Measurements from ENCODE around the gene MAML3. TPM values are rescaled to one million over a fixed set of nuclear protein-coding genes. Genes with fewer than 3 reads are reported as not detected.

Gene MAML3
- 10 to 100 TPM in 1 of 2 donors, 1 to 10 TPM in 1; 9.3 to 10.1 TPM for total RNA-seq

DNA sequence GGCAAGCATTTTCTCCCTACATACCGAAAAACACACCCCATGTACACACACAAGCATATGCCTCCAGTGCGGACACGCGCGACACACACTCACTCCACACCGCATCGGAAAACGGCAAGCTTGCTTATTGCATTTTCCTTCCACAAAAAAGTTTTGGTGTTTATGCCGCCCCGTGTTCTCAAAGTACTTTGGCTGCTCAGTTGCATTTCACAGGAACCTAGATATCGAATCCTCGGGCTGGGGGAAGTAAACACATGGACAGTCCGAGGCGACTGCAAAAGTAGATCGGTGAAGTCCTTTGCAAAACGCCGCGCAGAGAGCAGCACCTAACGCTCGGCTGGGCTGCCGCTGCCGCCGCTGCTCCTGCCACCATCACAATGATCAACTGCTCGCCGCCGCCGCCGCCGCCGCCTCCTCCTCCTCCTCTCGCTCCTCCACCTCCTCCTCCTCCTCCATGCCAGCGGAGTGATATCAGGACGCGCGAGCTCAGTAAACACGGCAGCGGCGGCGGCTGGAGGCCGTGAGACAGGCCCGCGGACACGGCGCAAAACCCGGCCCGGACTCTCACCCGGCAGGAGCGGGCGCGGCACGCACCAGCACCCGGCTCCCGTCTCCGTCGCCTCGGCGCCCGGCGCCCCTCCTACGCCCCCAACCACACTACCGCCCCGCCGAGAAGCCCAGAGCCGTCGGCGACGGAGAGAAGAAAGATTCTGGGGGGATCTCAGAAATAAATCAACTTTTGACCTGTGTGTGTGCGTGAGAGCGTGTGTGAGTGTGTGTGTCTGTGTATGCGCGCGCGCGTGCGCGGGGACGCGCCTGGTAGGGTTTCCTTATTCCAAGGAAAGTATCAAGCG, at the start of gene MAML3:
TSS of gene MAML3 (minus strand) at position 467 of the 854 bp plus-strand sequence. CDS start 857 bp downstream, outside the sequence.
- H3K4me1 ChIP-seq: no peaks in the 10 kb centered on the region
- intact Hi-C loops (cut with DNase I): loop anchor here (5.0 kb wide), 4 partner anchors 83 to 417 kb away; no protein-coding TSS in a partner anchor
- no peaks in the 10 kb centered on the region for H3K9me3 ChIP-seq
- peak; percentile 95 for DNase-seq
- no peaks in the 10 kb centered on the region for H3K27me3 ChIP-seq
- TF ChIP-seq CTCF (IDR thresholded peaks at IDR 0.05): no peak
- peak within 1 kb of the TSS; percentile 99 for H3K27ac ChIP-seq
- peak within 1 kb of the TSS; percentile 79 for H3K4me3 ChIP-seq
- H3K9ac ChIP-seq (ENCODE audit: low read depth in 2 of 2, low read length in 2 of 2): peak within 1 kb of the TSS; percentile 94 to 97
- H3K36me3 ChIP-seq: no peaks in the 10 kb centered on the region

- no peak overlapping the region for H3K9ac ChIP-seq (ENCODE audit: low read depth in 2 of 2, low read length in 2 of 2)
- intact Hi-C loops (cut with DNase I): no loop called here
- H3K27ac ChIP-seq: no peak overlapping the region
- H3K9me3 ChIP-seq: no peaks in the 10 kb centered on the region
- H3K36me3 ChIP-seq: no peaks in the 10 kb centered on the region
- H3K4me1 ChIP-seq: no peaks in the 10 kb centered on the region
- H3K27me3 ChIP-seq: no peaks in the 10 kb centered on the region
- DNase-seq: no peak
- no peak overlapping the region for H3K4me3 ChIP-seq
- TF ChIP-seq CTCF (IDR thresholded peaks at IDR 0.05): no peak
These were observed 45.0 kb upstream of the MAML3 start for GRCh38 chr4:140198942-140199341.

GRCh38 chr4:140195806-140196205, 41.8 kb upstream of the MAML3 start:
- TF ChIP-seq CTCF (IDR thresholded peaks at IDR 0.05): no peak
- intact Hi-C loops (cut with DNase I): no loop called here
- no peak overlapping the region for H3K9ac ChIP-seq (ENCODE audit: low read depth in 2 of 2, low read length in 2 of 2)
- no peaks in the 10 kb centered on the region for H3K36me3 ChIP-seq
- H3K27me3 ChIP-seq: no peaks in the 10 kb centered on the region
- no peak for DNase-seq
- H3K4me3 ChIP-seq: no peak overlapping the region
- no peaks in the 10 kb centered on the region for H3K4me1 ChIP-seq
- no peaks in the 10 kb centered on the region for H3K9me3 ChIP-seq
- H3K27ac ChIP-seq: no peak overlapping the region

DNA sequence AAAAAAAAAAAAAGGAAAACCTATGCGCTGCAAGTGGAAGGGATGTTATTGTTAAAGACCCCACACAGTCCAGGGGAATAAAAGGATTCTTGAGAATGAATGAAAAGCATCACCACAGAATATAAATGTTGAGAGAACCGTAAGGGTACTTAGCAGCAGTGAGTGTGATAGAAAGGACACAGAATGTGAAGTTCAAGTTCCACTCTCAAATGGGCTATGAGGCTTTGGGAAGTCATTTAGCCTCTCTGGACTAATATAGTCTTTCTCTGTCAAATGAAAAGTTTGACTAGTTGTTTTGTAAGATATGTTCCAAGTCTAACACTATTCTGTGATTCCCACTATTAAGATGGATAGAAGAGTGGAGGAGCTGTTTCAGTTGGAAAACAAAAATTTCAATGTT, 35.8 kb upstream of the MAML3 start:
- intact Hi-C loops (cut with DNase I): no loop called here
- Histone ChIP-seq H3K4me3 (no peak overlapping the region), H3K27ac (no peak overlapping the region), H3K9me3 (no peaks in the 10 kb centered on the region), H3K9ac (ENCODE audit: low read depth in 2 of 2, low read length in 2 of 2) (no peak overlapping the region), H3K36me3 (no peaks in the 10 kb centered on the region), H3K4me1 (peaks cover 5% of the 10 kb centered on the region), H3K27me3 (no peaks in the 10 kb centered on the region)
- DNase-seq: no peak
- no peak for TF ChIP-seq CTCF (IDR thresholded peaks at IDR 0.05)

DNA sequence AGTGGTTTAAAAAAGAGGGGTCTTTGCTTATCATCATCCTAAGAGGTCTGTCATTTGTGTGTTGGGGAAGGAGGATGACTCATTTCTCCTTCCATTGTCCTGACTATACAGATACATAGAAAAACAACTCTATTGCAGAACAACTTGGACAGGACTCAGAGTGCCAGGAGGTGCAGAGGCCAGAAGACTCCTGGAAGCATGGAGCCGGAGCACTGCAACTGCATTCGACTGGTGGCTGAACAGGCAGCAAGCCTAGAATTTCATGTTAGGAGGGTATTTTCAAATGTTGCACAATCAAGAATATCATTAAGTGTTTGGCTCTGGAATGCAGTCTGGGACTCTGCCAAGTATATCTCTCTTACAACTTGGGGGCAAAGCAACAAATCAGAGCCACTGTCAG, 35.0 kb upstream of the MAML3 start:
- Histone ChIP-seq H3K27me3 (no peaks in the 10 kb centered on the region), H3K9me3 (no peaks in the 10 kb centered on the region), H3K27ac (no peak overlapping the region), H3K9ac (ENCODE audit: low read depth in 2 of 2, low read length in 2 of 2) (no peak overlapping the region), H3K4me1 (peaks cover 5% of the 10 kb centered on the region), H3K4me3 (no peak overlapping the region), H3K36me3 (no peaks in the 10 kb centered on the region)
- intact Hi-C loops (cut with DNase I): no loop called here
- TF ChIP-seq CTCF (IDR thresholded peaks at IDR 0.05): no peak
- no peak for DNase-seq
